ENCODE results near the gene PLEKHG1. TPM values are rescaled to one million over a fixed set of nuclear protein-coding genes. Genes with fewer than 3 reads are reported as not detected.

Gene PLEKHG1
- polyA plus RNA-seq, 1 donor from 2014 or later = 2.6 TPM

DNA sequence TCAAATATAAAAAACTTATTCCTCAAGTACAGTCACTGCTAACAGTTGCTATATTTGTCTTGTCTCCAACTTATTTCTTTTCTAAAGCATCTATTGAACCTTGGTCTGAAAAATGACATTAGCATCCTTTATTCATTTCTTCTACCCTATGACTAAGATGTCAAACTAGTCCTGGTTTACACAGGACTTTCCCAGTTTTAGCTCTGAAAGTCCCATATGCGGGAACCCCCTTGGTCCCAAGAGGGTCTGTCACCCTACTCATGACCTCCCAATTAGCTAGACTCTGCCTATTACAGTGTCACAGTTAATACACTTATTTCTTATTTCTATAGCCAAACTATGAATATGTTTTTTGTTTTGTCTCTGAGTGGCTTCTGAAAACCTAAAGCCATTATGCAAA lies 37.1 kb downstream of the PLEKHG1 start:
- Histone ChIP-seq H3K4me2 (ENCODE audit: low read length) (no peak overlapping the region), H3K27ac (ENCODE audit: low read length) (no peak overlapping the region), H3F3A (ENCODE audit: insufficient read depth, low read length, poor library complexity, severe bottlenecking) (no peaks in the 10 kb centered on the region), H3K9ac (ENCODE audit: low read length) (no peak overlapping the region), H3K9me2 (ENCODE audit: insufficient read depth, low read length) (no peaks in the 10 kb centered on the region), H3K4me3 (ENCODE audit: low read length) (no peak overlapping the region), H3K27me3 (ENCODE audit: insufficient read depth, low read depth, low read length) (no peaks in the 10 kb centered on the region), H2AFZ (ENCODE audit: low read depth, low read length) (no peak overlapping the region), H3K79me2 (replicated peaks; ENCODE audit: insufficient read depth, low read length) (no peaks in the 10 kb centered on the region), H3K9me3 (ENCODE audit: low read length) (no peaks in the 10 kb centered on the region), H3K36me3 (ENCODE audit: insufficient read depth, low read length) (no peaks in the 10 kb centered on the region), H4K20me1 (ENCODE audit: insufficient read depth) (no peaks in the 10 kb centered on the region)
- TF ChIP-seq, protein P1, sequence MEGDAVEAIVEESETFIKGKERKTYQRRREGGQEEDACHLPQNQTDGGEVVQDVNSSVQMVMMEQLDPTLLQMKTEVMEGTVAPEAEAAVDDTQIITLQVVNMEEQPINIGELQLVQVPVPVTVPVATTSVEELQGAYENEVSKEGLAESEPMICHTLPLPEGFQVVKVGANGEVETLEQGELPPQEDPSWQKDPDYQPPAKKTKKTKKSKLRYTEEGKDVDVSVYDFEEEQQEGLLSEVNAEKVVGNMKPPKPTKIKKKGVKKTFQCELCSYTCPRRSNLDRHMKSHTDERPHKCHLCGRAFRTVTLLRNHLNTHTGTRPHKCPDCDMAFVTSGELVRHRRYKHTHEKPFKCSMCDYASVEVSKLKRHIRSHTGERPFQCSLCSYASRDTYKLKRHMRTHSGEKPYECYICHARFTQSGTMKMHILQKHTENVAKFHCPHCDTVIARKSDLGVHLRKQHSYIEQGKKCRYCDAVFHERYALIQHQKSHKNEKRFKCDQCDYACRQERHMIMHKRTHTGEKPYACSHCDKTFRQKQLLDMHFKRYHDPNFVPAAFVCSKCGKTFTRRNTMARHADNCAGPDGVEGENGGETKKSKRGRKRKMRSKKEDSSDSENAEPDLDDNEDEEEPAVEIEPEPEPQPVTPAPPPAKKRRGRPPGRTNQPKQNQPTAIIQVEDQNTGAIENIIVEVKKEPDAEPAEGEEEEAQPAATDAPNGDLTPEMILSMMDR (IDR thresholded peaks at IDR 0.05; ENCODE audit: poor library complexity, severe bottlenecking) = no peak
- no peak for TF ChIP-seq EZH2 (IDR thresholded peaks at IDR 0.05; ENCODE audit: borderline replicate concordance, insufficient read depth, low read length, poor library complexity, severe bottlenecking)
- TF ChIP-seq, protein P2, sequence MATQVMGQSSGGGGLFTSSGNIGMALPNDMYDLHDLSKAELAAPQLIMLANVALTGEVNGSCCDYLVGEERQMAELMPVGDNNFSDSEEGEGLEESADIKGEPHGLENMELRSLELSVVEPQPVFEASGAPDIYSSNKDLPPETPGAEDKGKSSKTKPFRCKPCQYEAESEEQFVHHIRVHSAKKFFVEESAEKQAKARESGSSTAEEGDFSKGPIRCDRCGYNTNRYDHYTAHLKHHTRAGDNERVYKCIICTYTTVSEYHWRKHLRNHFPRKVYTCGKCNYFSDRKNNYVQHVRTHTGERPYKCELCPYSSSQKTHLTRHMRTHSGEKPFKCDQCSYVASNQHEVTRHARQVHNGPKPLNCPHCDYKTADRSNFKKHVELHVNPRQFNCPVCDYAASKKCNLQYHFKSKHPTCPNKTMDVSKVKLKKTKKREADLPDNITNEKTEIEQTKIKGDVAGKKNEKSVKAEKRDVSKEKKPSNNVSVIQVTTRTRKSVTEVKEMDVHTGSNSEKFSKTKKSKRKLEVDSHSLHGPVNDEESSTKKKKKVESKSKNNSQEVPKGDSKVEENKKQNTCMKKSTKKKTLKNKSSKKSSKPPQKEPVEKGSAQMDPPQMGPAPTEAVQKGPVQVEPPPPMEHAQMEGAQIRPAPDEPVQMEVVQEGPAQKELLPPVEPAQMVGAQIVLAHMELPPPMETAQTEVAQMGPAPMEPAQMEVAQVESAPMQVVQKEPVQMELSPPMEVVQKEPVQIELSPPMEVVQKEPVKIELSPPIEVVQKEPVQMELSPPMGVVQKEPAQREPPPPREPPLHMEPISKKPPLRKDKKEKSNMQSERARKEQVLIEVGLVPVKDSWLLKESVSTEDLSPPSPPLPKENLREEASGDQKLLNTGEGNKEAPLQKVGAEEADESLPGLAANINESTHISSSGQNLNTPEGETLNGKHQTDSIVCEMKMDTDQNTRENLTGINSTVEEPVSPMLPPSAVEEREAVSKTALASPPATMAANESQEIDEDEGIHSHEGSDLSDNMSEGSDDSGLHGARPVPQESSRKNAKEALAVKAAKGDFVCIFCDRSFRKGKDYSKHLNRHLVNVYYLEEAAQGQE (IDR thresholded peaks at IDR 0.05; ENCODE audit: borderline replicate concordance) = no peak
- no peak for TF ChIP-seq MXI1 (conservative IDR thresholded peaks at IDR 0.05; ENCODE audit: poor library complexity, severe bottlenecking)
- no peak for TF ChIP-seq SMC3 (conservative IDR thresholded peaks at IDR 0.05; ENCODE audit: poor library complexity)
- TF ChIP-seq RAD21 (conservative IDR thresholded peaks at IDR 0.05) = no peak
- no peak for TF ChIP-seq POLR2AphosphoS5 (IDR thresholded peaks at IDR 0.05)
- TF ChIP-seq TAF1 (IDR thresholded peaks at IDR 0.05; ENCODE audit: low read depth) = no peak

DNA sequence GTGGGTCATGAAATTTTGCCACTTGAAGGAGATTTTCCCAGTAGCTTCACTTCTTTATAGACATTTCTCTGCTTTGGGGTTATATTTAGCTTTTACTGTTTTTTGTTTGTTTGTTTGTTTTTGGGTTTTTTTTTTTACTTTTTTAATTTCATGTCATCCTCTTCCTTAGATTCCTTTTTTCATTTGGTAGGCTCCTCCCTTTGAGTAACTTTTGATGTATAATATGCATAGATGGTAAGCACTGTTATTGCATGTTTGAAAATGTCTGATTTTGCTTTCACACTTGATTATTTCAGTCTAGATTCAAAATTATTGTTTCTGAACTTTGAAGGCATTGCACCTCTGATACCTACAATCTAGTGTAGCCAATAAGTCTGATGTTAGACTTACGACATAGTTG lies 37.6 kb downstream of the PLEKHG1 start:
- Histone ChIP-seq H3K9me2 (ENCODE audit: insufficient read depth, low read length) (no peaks in the 10 kb centered on the region), H2AFZ (ENCODE audit: low read depth, low read length) (no peak overlapping the region), H3F3A (ENCODE audit: insufficient read depth, low read length, poor library complexity, severe bottlenecking) (no peaks in the 10 kb centered on the region), H3K27me3 (ENCODE audit: insufficient read depth, low read depth, low read length) (no peaks in the 10 kb centered on the region), H3K79me2 (replicated peaks; ENCODE audit: insufficient read depth, low read length) (no peaks in the 10 kb centered on the region), H3K9me3 (ENCODE audit: low read length) (no peaks in the 10 kb centered on the region), H3K27ac (ENCODE audit: low read length) (no peak overlapping the region), H4K20me1 (ENCODE audit: insufficient read depth) (no peaks in the 10 kb centered on the region), H3K4me2 (ENCODE audit: low read length) (no peak overlapping the region), H3K9ac (ENCODE audit: low read length) (no peak overlapping the region), H3K4me3 (ENCODE audit: low read length) (no peak overlapping the region), H3K36me3 (ENCODE audit: insufficient read depth, low read length) (no peaks in the 10 kb centered on the region)
- TF ChIP-seq TAF1 (IDR thresholded peaks at IDR 0.05; ENCODE audit: low read depth) (no peak), EP300 (conservative IDR thresholded peaks at IDR 0.05; ENCODE audit: poor library complexity, severe bottlenecking) (no peak), POLR2AphosphoS5 (IDR thresholded peaks at IDR 0.05) (no peak), MXI1 (conservative IDR thresholded peaks at IDR 0.05; ENCODE audit: poor library complexity, severe bottlenecking) (no peak), EZH2 (IDR thresholded peaks at IDR 0.05; ENCODE audit: borderline replicate concordance, insufficient read depth, low read length, poor library complexity, severe bottlenecking) (no peak)

All from neural cell (in vitro differentiated cells).